HG02840 (cell line): ENCODE results near the gene PCBD1.
"Not testable (repeated sequence)": the region's sequence is repeated elsewhere in the genome, so short reads cannot be mapped to it uniquely, and the experiment has no call there.

Source experiments
- ATAC-seq: cut with Tn5 transposase; IDR thresholded peaks from one replicate; pipeline ENCODE4 v1.9.1; 2021; ENCODE audit warnings: mild to moderate bottlenecking, moderate library complexity, moderate number of reproducible peaks; ENCODE audit not compliant: unreplicated experiment, low FRiP score

The PCBD1 gene

DNA sequence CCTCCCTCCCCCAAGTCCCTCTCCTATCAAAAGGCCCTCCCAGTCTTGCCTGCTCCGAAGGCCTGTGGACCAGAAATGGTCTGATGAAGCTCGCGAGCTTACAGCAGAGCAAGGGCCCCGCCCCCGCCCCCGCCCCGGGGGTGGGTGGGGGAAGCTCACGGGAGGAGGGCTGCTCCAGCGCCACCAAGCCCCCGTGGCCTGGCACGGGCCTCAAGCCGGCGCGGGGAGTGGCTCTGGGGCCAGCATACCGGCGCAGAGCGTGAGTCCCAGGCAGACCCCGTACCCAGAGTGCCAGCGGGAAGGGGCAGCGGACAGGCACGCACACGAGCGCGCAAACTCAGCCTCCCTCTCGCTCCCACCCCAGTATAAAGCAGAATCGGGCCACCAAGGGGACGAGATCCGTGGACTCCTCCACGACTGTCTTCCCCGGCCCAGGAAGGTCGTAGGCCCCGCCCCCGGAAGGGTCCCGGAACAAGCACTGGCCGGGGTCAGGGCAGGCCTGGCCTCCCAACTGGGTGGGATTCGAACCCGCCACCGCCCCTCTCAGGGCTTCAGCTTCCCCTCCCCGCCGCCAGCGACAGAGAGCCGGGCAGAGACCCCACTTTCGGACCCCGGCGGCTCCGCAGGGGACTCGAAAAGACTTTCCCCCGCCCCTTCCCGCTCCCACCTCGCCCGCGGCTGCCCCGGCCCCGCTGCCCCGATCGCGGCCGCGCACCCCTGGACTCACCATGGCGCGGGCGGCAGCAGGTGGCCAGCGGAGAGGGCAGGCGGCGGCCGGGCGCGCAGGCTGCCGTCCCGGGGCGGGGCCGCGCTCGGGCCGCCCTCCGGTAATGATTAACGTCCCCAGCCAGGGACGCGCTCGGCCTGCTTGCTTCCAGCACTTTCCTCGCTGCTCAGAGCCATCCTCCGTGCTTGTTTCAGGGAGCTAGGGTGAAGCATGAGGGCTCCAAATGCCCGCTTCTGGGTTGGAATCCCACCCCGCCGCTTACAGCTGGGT, at the start of gene PCBD1:
Gene PCBD1 (minus strand): TSS at position 762 of the 997 bp plus-strand sequence. CDS start 32 bp downstream, at position 730.
- ATAC-seq: peak; percentile 72

- no peak for ATAC-seq
Observed at GRCh38 chr10:70937661-70938060, 49.3 kb upstream of the PCBD1 start.

DNA sequence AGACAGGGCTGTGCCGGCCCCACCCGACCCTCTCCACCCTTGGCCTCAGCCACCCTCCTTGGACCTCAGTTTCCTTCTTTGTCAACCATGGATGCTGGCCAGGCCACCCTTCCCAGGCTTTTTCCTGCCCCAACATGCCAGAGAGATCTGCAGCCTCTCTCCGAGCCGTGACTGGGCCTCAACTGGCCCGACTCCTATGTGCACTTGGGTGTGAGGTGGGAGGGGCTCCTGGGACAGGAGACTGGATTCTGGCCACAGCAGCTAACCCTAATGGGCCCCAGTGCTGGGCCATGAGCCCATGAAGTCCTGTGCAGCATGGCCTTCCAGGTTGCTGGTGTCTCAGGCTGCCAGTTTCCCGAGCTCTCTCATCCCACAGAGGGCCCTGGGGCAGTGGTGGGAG, 47.7 kb upstream of the PCBD1 start:
- ATAC-seq: no peak

DNA sequence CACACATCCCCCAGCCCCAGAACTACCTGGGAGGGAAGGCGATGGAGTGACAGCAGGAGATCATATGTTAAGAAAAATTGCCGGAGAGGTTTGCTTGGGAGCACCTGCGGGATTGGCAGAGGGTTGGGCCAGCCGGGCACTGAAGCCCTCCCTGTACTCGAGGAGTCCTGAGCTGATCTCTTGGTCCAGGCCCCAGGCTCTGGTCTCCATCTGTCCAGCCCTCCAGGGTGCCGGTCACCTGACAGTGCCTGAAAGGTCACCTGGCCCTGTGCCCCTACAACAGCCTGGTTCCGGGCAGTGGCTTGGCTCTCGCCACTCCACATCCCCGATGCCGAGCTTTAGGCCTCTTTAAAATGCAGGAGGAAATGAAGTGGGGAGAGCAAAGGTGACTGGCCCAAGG, 47.3 kb upstream of the PCBD1 start:
- no peak for ATAC-seq

GRCh38 chr10:70935125-70935625, 46.8 kb upstream of the PCBD1 start:
- ATAC-seq: no peak

- ATAC-seq: no peak
Observed at GRCh38 chr10:70934701-70935100, 46.3 kb upstream of the PCBD1 start.

DNA sequence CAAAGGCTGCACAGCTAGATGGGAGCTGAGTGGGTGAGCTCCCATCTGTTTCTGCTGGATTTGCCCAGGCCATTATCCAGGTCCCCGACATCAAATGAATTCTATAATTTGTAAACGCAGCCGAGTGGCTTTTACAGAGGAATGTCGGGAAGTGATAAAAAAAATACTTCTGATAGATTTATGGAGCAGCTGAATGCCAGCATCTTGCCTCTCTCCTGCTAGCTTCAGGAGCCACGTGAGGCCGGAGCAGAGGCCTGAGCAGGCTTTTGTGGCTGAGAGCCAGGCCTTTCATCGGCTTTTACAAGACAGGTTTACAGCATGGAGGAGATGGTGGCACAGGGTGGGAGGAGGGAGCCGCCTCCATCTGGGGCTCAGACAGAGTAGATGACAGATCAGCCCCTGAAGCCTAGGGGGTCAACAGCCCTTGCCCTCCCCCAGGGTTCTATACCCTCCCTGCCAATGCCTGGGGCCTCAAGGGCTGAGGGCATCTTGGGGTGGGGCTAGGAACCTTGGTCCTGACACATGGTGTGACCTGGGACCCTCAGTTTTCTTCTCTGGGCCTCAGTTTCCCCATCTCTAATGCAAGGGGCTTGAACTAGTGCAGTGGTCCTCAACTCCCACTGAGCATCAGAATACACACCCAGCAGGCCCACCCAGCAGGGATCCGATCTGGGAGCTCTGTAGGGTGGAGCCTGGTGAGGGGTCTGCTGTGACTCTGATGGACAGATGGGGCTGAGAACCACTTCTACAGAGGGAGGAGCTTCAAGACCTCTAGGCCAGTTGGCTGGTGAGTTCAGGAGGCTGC, 44.2 kb upstream of the PCBD1 start:
- no peak for ATAC-seq

- no peak for ATAC-seq
Observed at GRCh38 chr10:70931168-70931815, 42.9 kb upstream of the PCBD1 start.

DNA sequence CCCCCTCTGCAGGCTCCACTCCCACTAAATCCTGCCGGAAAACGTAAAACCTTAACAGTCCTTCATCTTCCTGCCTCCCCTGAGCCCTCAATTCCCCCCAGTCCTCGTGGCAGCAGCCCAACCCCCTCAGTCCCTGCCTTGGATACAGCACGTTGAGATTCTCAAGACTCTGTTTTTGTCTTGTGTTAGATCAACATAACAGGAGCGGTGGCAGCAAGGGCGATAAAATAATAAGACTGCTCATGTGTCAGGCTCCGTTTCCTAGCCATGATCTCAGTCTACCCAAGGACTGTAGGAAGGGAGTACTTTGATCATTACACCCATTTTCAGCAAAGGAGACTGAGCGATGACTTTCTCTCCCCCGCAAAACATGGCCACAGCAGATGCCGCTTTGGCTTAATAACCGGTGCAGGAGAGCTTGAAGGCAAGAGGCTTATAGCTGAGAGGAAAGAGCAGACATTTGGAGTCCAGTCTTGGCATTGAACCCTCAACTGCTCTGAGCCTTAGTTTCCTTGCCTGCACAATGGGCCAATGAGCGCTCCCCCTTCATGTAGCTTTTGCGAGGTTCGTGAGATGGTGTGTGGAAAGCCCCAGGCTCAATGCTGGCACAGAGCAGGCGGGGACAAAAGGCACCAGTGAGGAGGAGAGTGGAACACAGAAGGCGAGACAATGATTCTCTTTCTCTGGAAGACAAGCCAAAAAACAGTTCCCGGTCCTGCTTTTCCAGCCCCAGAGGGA, 42.1 kb upstream of the PCBD1 start:
- ATAC-seq: no peak

DNA sequence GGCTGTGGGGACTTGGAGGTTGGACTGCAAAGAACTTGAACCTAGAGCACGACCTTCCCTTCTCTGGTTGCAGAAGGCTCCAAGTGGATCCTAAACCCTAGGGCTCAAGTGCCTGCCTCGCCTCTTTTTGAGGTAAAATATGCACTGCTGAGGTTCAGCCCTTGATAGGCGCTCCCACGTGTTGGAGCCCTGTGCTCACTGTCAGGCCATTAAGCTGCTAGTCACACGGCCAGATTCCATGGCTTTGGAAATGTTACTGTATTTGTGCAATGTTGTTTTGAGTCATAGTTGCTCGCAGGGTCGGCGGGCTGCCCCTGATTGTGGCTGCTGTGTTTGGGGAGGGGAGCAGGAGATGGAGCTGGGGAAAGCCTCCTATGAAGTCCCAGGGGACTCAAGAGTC, 39.8 kb upstream of the PCBD1 start:
- no peak for ATAC-seq

GRCh38 chr10:70927189-70927943, 39.0 kb upstream of the PCBD1 start:
- no peak for ATAC-seq

DNA sequence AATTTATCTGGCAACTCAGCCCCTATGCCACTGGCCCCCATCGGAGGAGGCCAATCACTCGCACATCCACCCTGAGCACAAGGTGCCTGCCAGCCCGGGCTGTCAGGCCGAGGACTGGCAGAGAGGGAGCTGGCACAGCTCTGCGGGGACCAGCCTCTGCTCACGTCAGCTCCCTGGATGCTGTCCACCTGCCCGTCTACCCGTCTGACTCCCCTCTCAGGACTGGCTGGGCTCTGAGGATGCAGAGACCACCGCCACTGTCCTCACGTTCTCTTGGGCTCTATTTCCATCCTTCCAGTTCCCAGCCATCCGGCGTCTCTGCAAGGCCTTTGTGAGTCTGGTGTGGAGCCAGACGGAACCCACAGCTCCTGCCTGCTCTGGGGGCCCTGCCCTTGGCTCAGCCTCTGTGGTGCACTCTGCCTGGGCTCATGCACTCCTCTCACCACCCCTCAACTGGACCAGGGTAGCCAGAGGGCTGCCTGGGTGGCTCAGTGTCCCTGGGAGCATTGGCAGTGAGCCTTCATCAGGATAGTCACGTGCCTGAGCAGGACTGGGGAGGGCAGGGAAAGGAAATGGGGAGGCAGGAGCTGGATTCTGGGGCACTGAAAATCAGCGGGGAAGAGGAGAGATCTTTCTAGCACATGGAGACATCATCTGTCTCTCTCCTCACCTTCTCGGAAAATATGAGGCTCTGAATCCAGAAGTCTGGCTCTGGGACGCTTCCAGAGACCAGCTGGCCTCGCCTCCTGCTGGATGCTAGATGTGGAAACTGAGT, 38.0 kb upstream of the PCBD1 start:
- ATAC-seq: no peak

DNA sequence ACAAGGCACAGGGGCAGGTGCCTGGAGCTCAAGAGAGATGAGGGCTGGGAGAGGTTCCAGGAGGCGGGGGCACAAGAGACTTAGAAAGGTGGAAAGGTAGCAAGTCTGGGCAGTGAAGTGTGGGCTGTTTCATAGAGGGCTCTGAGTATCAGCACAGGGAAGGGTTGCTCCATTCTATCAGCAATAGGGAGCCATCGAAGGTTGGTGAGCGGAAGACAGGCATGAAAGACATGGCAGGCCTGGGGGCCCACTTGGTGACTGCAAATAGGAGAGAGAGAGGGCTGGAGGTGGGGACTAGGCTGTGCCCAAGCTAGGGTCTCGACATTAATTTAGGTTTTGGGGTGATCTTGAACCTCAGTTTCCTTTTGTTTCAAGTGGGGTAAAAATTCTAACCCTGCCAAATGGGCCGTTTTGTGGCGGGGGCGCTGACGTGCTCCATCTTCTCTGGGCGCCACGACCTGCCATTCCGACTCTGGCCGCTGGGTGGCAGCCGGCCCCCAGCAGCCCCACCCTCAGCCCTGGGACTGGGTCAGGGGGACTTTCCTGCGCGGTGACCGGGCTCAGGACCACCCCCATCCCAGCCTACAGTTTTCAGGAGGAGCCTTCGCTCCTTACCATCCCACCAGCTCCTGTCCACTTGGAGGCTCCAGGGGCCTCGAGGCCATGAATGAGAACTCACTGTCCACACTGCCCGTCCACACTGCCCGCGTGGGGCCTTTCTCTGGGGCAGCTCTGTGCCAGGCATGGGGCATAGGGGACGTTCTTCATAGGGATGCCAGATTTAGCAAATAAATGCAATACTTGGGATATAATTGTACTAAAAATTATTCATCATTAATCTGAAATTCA, 37.2 kb upstream of the PCBD1 start:
- ATAC-seq: no peak

DNA sequence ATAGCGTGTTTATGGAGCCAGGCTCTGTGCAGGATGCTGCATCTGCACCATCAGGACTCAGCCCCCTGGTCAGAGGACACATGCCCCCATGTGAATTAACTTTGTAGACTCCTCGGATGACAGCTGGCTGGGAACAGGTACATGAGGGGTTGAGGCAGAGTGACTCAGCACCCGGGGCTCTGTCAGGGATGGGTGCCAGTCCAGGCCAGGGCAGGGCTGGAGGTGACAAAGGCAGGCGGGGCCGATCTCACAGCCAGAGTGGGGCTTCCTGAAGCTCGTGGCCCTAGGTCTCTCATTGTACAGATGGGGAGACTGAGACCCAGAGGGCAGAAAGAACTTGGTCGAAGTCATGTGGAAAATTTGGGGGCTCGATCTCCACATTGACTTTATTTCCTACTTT, 35.3 kb upstream of the PCBD1 start:
- ATAC-seq: no peak

- ATAC-seq: no peak
Observed at GRCh38 chr10:70921285-70921684, 32.9 kb upstream of the PCBD1 start.

DNA sequence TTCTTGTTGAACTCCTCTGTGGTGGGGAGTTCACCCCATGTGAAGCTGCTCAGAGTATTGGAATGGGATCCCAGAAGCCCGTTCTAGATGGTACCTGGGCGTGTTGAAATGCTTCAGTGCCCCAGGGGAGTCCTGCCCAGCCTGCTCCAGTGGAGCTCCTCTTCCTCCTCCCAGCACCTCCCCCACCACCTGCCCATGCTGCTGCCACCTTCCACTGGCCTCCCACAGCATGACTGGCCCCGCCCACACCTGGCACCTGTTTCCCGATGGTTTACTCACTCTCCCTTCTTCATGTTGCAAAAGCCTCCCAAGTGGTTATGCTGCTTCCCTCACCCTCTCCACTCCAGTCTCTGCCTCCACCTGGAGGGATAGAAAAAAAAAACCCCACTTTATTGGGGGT, 32.2 kb upstream of the PCBD1 start:
- no peak for ATAC-seq

- not testable (repeated sequence) for ATAC-seq
Observed at GRCh38 chr10:70919906-70920305, 31.5 kb upstream of the PCBD1 start.
